HL-60/S4 treated with retinoic acid at 250 ng/mL for 4 days and 3 days (cell line): Measurements from ENCODE around the gene ATRAID.
"Not testable (repeated sequence)": the region's sequence is repeated elsewhere in the genome, so short reads cannot be mapped to it uniquely, and the experiment has no call there.

Experiments
- in situ Hi-C: fragments of 300-500 bp; cut with MboI; formaldehyde crosslinking; loops from 2 replicates; pipeline ENCODE4 v1.7.0; 2022; ENCODE audit warnings: low sequenced_read_pairs

ATRAID gene, protein sequence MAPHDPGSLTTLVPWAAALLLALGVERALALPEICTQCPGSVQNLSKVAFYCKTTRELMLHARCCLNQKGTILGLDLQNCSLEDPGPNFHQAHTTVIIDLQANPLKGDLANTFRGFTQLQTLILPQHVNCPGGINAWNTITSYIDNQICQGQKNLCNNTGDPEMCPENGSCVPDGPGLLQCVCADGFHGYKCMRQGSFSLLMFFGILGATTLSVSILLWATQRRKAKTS

DNA sequence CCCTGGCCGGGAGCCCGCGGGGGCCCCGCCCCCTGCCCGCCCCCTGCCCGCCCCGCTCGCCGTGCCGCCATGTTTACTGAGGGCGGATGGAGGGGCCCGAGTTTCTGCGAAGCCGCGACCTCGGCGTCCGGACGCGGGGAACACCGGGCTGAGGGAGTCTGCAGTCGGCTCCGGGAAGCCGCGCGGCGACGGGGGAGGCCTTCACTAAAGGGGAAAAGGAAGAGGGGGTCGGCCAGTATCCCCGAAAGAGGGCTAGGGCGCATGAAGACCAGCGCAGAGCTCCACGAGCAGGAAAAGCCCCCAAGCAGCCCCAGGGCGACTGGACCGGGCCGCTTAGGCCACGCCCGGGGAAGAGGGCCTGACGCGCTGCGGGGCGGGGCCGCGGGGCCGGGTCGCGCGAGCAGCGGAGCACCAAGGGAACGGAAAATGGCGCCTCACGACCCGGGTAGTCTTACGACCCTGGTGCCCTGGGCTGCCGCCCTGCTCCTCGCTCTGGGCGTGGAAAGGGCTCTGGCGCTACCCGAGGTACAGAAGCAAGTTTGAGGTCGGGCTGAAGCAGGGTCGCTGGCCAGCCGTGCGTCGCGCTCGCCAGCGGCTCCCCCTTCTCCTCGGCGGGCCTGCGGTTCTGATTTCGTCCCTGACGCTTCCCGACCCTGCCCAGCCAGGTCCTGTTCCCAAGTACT lies at the start of gene ATRAID, which contains the start of gene SLC5A6:
ATRAID (plus strand) TSS at position 99 of the 683 bp plus-strand sequence; CDS start at position 427, 328 bp downstream.
SLC5A6 (minus strand) TSS at position 326 of the 683 bp plus-strand sequence. CDS start 4,618 bp downstream, outside the sequence.
- in situ Hi-C loops, result no loop called here

DNA sequence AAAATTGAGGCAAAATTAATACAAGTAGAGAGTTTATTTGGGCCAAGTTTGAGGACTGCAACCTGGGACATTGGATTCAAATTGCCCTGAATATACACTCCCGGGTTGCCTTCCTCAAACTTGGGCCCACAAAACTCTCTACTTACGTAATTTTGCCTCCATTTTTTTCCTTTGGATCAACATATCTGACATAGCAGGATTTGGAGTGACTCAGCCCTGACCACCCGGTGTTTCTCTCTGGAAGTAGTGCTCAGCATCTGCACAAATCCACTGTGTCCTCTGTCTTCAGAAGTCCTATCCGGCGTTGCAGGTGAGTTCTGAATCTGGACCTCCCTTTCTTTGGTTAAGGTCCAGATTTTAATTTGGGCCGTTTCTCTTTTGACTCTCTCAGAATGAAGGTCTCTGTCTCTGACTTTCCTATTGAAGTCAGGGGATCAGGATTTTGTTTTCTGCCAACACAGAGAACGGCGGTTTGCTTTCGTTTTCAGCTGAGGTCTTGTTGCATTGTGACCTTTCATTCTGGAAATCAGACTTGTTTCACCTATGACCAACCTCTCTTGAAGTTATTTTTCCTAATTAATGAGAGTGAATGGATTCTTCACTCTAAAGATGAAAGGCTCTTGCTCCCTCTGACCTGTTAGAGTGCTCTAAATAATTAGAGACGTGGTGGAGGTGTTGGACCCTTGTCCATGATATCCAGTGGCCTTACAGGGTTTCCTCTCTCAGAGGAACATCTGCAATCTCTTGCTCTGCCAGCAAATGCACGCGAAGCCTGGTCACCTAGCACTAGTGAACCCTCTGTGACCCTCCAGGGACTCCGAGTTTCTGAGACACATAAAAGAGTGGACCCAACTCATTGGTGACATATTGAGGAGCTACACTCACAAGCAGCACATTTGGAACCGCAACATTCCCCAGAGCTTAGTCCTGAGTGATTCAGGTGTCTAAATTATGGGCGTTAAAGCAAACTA lies 49.4 kb upstream of the ATRAID start:
- in situ Hi-C loops, result no loop called here

DNA sequence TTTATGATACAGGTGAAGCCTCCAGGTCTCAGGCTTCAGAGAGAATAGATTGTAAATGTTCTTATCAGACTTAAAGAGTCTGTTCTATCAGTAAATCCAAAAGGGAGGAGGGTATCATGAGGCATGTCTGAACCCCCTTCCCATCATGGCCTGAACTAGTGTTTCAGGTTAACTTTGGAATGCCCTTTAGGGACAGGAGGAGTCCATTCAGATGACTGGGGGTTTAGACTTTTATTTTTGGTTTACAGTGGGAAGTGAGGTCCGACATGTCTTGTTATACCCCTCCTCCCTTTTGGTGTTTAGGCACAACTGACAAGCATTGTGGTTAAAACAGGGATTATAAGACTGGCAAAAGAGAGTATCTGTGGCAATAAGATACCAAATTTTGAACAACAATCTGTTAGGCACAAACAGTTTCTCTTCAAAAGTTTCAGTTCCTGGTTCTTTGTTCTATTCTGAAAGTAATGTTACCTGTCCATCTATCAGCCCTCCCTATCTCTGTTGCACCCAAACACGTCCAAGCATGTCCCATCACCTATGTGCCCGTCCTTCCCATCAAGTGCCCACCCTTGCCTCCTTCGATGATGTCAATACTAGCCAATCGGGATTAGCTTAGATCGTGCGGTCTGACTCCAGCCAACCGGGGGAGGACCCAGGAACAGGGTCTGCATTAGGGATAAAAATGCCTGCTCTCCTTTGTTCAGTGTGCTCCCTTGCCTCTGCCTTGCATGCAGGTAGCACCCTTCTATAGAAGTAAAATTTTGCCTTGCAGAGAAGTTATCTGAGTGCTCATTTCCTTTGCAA lies 46.7 kb upstream of the ATRAID start:
- in situ Hi-C loops, result no loop called here

DNA sequence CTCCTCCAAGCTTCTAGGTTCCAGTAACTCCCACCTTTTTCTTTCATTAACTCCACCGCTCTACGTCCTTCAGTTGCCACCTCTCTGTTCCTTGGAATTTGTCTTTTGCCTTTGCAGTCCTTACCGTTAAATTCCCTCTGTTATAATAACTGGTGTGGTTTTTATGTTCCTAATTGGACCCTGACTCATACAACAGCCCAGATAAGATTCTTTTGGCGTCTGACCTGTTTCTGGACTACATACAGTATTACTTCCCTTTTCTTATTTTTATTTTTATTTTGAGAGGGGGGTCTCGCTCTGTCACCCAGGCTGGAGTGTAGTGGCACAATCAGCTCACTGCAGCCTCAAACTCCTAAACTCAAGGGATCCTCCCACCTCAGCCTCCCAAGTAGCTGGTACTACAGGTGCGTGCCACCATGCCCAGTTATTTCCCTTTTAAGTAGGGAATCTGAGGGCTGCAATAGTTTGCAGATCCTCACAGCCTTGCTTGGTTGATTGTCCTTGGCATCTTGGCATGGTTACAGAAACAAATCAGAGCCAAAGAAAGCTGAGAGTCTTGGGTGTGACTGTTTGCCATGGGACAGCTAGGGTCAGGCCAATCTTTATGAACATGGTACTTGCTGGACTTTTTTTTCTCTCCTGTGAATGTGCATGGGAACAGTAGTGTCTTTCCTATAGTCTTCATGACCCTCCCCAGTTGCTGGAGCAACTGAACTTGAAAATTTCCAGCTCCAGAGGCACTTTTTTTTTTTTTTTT lies 41.1 kb upstream of the ATRAID start:
- in situ Hi-C loops, result no loop called here

DNA sequence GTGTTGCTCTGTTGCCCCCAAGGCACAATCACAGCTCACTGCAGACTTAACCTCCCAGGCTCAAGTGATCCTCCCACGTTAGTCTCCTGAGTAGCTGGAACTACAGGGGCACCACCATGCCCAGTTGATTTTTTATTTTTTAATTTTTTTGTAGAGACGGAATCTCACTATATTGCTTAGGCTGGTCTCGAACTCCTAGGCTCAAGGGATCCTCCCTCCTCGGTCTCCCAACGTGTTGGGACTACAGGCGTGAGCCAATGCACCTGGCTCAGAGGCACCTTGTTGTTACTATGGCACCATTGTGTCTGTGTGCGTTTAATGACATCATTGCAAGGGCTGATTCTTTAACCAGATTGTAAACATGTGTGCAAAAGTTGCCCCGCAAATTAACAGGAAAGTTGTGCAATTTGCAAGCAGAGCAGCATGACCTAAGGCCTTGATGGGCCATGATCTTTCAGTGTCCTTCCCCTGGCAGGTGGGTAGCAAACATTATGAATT lies 40.4 kb upstream of the ATRAID start:
- in situ Hi-C loops, result no loop called here

GRCh38 chr2:27174638-27175037 lies 37.2 kb upstream of the ATRAID start:
- in situ Hi-C loops, result no loop called here

- in situ Hi-C loops, result no loop called here
These were observed 36.5 kb upstream of the ATRAID start for GRCh38 chr2:27175330-27175729.

DNA sequence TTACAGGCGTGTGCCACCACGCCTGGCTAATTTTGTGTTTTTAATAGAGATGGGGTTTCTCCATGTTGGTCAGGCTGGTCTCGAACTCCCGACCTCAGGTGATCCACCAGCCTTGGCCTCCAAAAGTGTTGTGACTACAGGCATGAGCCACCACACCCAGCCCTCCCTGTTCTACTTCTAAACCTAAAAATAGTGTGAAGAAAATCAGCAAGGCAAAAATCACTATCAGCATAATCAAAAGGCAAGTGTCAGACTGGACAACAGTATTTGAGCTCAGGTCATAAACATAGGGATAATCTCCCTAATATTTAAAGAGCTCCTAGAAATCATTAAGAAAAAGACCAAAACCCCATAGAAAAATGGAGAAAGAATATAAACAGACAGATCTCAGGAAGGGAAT lies 36.1 kb upstream of the ATRAID start:
- in situ Hi-C loops, result not testable (repeated sequence)

GRCh38 chr2:27177441-27178351 lies 34.1 kb upstream of the ATRAID start:
- in situ Hi-C loops, result no loop called here

DNA sequence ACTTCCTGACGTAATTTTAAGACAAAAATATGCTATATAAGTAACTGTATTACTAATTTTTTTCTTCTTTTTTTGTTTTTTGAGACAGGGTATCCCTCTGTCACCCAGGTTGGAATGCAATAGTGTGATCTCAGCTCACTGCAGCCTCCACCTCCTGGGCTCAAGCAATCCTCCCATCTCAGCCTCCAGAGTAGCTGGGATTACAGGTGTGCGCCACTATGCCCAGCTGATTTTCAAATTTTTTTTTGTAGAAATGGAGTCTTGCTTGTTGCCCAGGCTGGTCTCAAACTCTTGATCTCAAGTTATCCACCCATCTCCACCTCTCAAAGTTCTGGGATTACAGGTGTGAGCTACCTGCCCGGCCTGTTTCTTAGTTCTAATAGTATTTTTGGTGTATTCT lies 33.4 kb upstream of the ATRAID start:
- in situ Hi-C loops, result no loop called here

- in situ Hi-C loops, result no loop called here
These were observed 32.4 kb upstream of the ATRAID start for GRCh38 chr2:27179344-27180000.

- in situ Hi-C loops, result no loop called here
These were observed 29.5 kb upstream of the ATRAID start for GRCh38 chr2:27182346-27182745.

GRCh38 chr2:27184115-27184514 lies 27.7 kb upstream of the ATRAID start:
- in situ Hi-C loops, result no loop called here

DNA sequence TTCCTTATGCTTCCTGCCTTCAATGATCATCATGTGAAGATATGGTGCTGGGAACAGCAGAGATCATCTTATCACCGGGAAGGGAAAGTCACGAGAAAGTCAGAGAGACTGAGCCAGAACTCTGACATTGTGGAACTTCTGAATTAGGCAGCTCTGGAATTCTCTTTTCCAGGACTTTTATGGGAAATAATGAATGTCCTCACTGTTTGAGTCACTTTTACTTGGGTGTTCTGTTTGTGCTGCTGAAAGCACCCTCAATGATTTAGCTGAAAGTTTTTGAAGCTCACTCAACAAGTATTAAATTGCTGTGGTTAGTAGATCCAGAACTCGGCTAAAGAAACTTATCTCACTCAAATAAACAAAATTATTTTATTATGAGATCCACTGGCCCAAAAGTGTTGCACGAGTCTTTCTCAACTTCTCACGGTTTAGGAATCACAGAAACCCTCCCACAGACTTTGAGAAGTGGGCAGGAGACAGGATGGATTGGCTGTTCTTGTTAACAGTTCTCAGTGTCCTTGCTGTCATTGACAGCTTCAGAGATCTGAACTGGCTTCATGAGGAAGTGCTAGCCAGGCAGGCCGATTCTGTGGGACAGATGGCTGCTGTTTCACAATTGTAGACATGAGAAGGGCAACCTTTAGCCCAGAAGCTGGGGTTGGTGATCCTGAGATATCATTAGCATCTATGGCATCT lies 26.4 kb upstream of the ATRAID start:
- in situ Hi-C loops, result no loop called here

DNA sequence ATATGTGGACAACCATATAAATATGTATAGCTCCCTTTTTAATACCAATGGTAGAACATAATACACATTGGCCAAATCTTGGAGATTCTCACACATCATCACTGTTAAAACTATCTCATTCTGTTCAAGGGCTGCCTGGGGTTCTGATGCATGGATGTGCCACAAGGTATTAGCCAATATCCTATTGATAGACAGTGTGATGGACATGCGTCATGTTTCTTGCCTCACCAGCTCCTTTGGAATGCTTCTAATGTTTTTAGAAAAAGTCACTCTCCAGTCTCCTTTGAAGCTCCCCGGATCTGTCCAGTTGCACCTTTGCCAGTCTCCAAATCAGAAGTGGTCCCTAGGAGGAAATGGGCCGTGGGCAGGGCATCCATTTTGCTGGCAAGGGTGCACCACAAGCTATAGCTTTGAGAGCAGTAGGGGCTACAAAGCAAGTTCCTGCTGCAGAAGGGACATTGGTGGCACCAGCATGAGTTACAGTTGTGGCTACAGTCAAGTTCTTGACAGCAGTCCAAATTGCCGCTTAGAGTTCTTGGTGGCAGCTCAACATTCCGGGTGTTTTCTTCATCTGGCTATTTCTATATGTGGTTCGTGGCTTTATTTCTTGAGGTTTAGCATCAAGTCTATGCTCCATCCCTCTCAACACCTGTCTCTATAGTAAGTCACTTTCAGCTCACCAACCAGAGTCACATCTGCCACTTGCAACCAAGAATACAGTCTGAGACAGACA lies 25.1 kb upstream of the ATRAID start:
- in situ Hi-C loops, result no loop called here

DNA sequence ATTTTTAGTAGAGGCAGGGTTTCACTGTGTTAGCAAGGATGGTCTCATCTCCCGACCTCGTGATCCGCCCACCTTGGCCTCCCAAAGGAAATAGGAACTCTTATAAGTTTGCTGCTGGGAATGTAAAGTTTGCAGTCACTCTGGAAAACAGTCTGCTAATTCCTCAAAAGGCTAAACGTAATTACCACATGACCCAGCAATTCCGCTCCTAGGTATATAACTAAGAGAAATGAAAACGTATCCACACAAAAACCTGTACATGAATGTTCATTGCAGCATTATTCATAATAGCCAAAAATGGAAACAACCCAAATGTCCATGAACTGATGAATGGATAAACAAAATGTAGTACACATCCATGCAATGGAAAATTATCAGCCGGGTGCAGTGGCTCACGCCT lies 21.9 kb upstream of the ATRAID start:
- in situ Hi-C loops, result no loop called here
